GM18861 (cell line): ENCODE measurements around the gene SLC26A1.

Source experiments
- ATAC-seq: cut with Tn5 transposase; IDR thresholded peaks from one replicate; pipeline ENCODE4 v1.9.1; 2021; ENCODE audit not compliant: unreplicated experiment

The SLC26A1 gene

GRCh38 chr4:1028574-1029220 lies 35.5 kb upstream of the SLC26A1 start:
- no peak for ATAC-seq

GRCh38 chr4:1027915-1028238 lies 34.7 kb upstream of the SLC26A1 start:
- ATAC-seq = no peak

GRCh38 chr4:1027219-1027914 lies 34.2 kb upstream of the SLC26A1 start:
- ATAC-seq = no peak

GRCh38 chr4:1026115-1026514 lies 32.9 kb upstream of the SLC26A1 start:
- peak; percentile 46 for ATAC-seq

GRCh38 chr4:1024882-1025545 lies 31.8 kb upstream of the SLC26A1 start:
- ATAC-seq = no peak

- ATAC-seq = no peak
Measured at GRCh38 chr4:1023895-1024740, 30.9 kb upstream of the SLC26A1 start.

GRCh38 chr4:1023075-1023640 lies 30.0 kb upstream of the SLC26A1 start:
- ATAC-seq = no peak

- ATAC-seq = no peak
Measured at GRCh38 chr4:1022739-1023066, 29.5 kb upstream of the SLC26A1 start.

- ATAC-seq = no peak
Measured at GRCh38 chr4:1022051-1022738, 29.0 kb upstream of the SLC26A1 start.

GRCh38 chr4:1021386-1022050 lies 28.3 kb upstream of the SLC26A1 start:
- peak; percentile 85 for ATAC-seq

GRCh38 chr4:1019729-1020470 lies 26.7 kb upstream of the SLC26A1 start:
- ATAC-seq = no peak

GRCh38 chr4:1019320-1019719 lies 26.1 kb upstream of the SLC26A1 start:
- no peak for ATAC-seq

GRCh38 chr4:1018147-1019020 lies 25.2 kb upstream of the SLC26A1 start:
- ATAC-seq = no peak

- ATAC-seq = no peak
Measured at GRCh38 chr4:1017706-1018105, 24.5 kb upstream of the SLC26A1 start.

GRCh38 chr4:1017211-1017610 lies 24.0 kb upstream of the SLC26A1 start:
- ATAC-seq = no peak

GRCh38 chr4:1015746-1016145 lies 22.5 kb upstream of the SLC26A1 start:
- no peak for ATAC-seq

GRCh38 chr4:1015179-1015578 lies 22.0 kb upstream of the SLC26A1 start:
- no peak for ATAC-seq
